Measurements from ENCODE around the gene CELF5.
A peak's percentile ranks its signal among the peaks of the same experiment; 100 is the strongest.

Gene CELF5
- total RNA-seq = 0 to 0.37 (median 0.18) reads per million in 4 experiments

GRCh38 chr19:3224346-3225168 lies at the start of gene CELF5:
CELF5 (plus strand) TSS chr19:3224661; CDS start chr19:3224740, 79 bp downstream.
- peak; percentile 56 for DNase-seq

- DNase-seq = no peak
Observed at GRCh38 chr19:3175781-3176714, 48.4 kb upstream of the CELF5 start.

GRCh38 chr19:3176715-3177501 lies 47.6 kb upstream of the CELF5 start:
- peak; percentile 28 for DNase-seq

- DNase-seq = peak; percentile 50
Observed at GRCh38 chr19:3178377-3178972, 46.0 kb upstream of the CELF5 start, which contains the start of gene S1PR4. S1PR4 (plus strand) TSS chr19:3178769; CDS start chr19:3178793, 24 bp downstream.

- DNase-seq = no peak
Observed at GRCh38 chr19:3178973-3179738, 45.3 kb upstream of the CELF5 start.

- no peak for DNase-seq
Observed at GRCh38 chr19:3179739-3180293, 44.6 kb upstream of the CELF5 start.

GRCh38 chr19:3183721-3184641 lies 40.5 kb upstream of the CELF5 start:
- no peak for DNase-seq

- DNase-seq = peak; percentile 68
Observed at GRCh38 chr19:3184847-3185460, 39.5 kb upstream of the CELF5 start.

- peak; percentile 86 for DNase-seq
Observed at GRCh38 chr19:3185461-3186159, 38.9 kb upstream of the CELF5 start, which contains the start of gene NCLN. NCLN (plus strand) TSS chr19:3185930; CDS start chr19:3186031, 101 bp downstream.

- DNase-seq = no peak
Observed at GRCh38 chr19:3186160-3186688, 38.2 kb upstream of the CELF5 start.

- DNase-seq = no peak
Observed at GRCh38 chr19:3186891-3187661, 37.4 kb upstream of the CELF5 start.

- no peak for DNase-seq
Observed at GRCh38 chr19:3187662-3188511, 36.6 kb upstream of the CELF5 start.

GRCh38 chr19:3188627-3189596 lies 35.5 kb upstream of the CELF5 start:
- DNase-seq = no peak

GRCh38 chr19:3189702-3190469 lies 34.6 kb upstream of the CELF5 start:
- no peak for DNase-seq

GRCh38 chr19:3190470-3190770 lies 34.0 kb upstream of the CELF5 start:
- no peak for DNase-seq

Measured in effector CD8-positive, alpha-beta T cell (primary cell).